Activated CD8-positive, alpha-beta memory T cell treated with anti-CD3 and anti-CD28 coated beads, Interleukin-2, amount 50 U/mL, for 1 hour (primary cell): ENCODE results near the gene FNDC5.

Experiments
- DNase-seq: peaks from one replicate; pipeline ENCODE4 v3.0.0-alpha.2; 2020; ENCODE audit errors: extremely low read depth

The FNDC5 gene

DNA sequence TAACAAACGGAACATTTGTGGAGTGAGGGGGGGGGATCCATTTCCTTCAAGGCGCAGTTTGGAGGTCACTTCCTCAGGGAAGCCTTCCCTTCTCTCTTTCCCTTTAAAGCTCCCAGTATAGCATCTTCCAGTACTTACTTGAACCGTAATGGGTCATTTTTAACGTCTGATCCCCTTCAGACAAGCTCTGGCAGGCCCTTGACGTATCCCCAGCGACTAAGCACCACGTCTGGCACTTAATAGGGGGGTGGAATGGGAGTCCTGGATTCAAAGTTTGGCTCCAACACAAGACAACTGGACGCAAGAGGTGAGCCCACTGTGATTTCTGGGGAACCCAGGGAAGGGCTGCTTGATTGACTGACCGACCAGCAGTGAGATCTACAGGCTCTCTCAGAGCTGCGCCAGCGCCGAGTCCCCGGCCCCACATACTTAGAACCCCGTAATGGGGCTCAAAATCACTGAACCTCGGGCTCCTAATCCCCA lies 54.0 kb downstream of the FNDC5 start:
- no peak for DNase-seq

DNA sequence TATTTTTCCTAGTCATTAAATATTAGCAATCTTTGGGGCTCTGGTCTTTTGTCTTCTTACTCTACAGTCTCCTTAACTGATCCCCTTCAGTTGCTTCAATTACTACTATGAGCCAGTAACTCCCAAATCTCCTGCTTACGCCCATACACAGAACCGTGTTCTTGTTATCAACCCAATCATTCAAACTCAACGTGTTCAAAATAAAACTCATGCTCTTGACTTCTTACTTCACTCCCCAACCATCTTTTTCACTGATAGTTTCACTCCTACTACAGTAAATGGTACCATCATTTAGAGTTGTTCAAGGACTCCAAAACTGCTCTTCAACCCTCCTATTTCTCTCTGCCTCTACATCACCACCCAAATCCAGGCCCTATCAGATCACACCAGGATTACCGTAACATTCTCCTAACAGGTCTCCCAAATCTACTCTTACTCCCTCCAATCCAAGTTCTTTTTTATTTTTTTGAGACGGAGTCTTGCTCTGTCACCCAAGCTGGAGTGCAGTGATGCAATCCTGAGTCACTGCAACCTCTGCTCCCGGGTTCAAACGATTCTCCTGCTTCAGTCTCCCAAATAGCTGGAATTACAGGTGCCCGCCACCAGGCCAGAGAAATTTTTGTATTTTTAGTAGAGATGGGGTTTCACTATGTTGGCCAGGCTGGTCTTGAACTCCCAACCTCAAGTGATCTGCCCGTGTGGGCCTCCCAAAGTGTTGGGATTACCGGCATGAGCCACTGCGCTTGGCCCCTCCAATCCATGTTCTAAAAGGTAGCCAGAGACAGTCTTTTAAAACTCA lies 56.6 kb downstream of the FNDC5 start:
- DNase-seq = no peak
